ENCODE results near the gene TDO2.

Gene TDO2

GRCh38 chr4:155954118-155954685, 50.7 kb downstream of the TDO2 start:
- DNase-seq (ENCODE audit: low spot score) = no peak

- DNase-seq (ENCODE audit: low spot score) = no peak
These were observed 51.4 kb downstream of the TDO2 start for GRCh38 chr4:155954939-155955338.

GRCh38 chr4:155956461-155956860, 53.0 kb downstream of the TDO2 start:
- DNase-seq (ENCODE audit: low spot score) = no peak

GRCh38 chr4:155959417-155959816, 55.9 kb downstream of the TDO2 start:
- DNase-seq (ENCODE audit: low spot score) = no peak

- no peak for DNase-seq (ENCODE audit: low spot score)
These were observed 57.0 kb downstream of the TDO2 start for GRCh38 chr4:155960522-155960921.

GRCh38 chr4:155961575-155961974, 58.1 kb downstream of the TDO2 start:
- no peak for DNase-seq (ENCODE audit: low spot score)

GRCh38 chr4:155962767-155963166, 59.3 kb downstream of the TDO2 start:
- DNase-seq (ENCODE audit: low spot score) = no peak

- DNase-seq (ENCODE audit: low spot score) = no peak
These were observed 60.8 kb downstream of the TDO2 start for GRCh38 chr4:155964016-155964891.

- no peak for DNase-seq (ENCODE audit: low spot score)
These were observed 62.7 kb downstream of the TDO2 start for GRCh38 chr4:155966171-155966570.

GRCh38 chr4:155966731-155967395, 63.4 kb downstream of the TDO2 start:
- DNase-seq (ENCODE audit: low spot score) = no peak

Measured in hematopoietic multipotent progenitor cell treated with erythropoietin and hydrocortisone succinate and interleukin-3 and kit ligand, for 15 days (in vitro differentiated cells).